Peyer's patch (tissue), 4 donors: ENCODE results near the gene GALK2.

Source experiments
- CTCF ChIP-seq, 6 experiments: fragments of 450-650 bp in 4 of 6; fragments of 200-600 bp in 2 of 6; sonication (generic) in 1 of 6; IDR thresholded peaks; one replicate each; pipeline ENCODE4 v1.5.1; 2017 to 2019; ENCODE audit warnings: antibody characterized with exemption in 6 of 6, mild to moderate bottlenecking in 3 of 6, moderate library complexity in 1 of 6
- POLR2A ChIP-seq, 2 donors: fragments of 450-650 bp; IDR thresholded peaks; one replicate each; pipeline ENCODE4 v1.5.1; 2017; ENCODE audit warnings: antibody characterized with exemption in 2 of 2, mild to moderate bottlenecking in 2 of 2, moderate library complexity in 2 of 2

GRCh38 chr15:49200347-49200746 is 30.3 kb downstream of the GALK2 start:
- no peak for TF ChIP-seq POLR2A (IDR thresholded peaks at IDR 0.05)
- TF ChIP-seq CTCF (IDR thresholded peaks at IDR 0.05), result no peak
